Stimulated activated CD4-positive, alpha-beta T cell treated with anti-CD3 and anti-CD28 coated beads, Interleukin-4, amount 100 ng/mL, for 48 hours (primary cell): ENCODE data around the gene C1orf21.

Experiments
- DNase-seq, 2 donors: peaks; one replicate each; pipeline ENCODE4 v3.0.0-alpha.2; 2020; ENCODE audit warnings: low read depth in 2 of 2

Gene C1orf21

GRCh38 chr1:184555665-184556641 lies 169.1 kb downstream of the C1orf21 start:
- DNase-seq: no peak

DNA sequence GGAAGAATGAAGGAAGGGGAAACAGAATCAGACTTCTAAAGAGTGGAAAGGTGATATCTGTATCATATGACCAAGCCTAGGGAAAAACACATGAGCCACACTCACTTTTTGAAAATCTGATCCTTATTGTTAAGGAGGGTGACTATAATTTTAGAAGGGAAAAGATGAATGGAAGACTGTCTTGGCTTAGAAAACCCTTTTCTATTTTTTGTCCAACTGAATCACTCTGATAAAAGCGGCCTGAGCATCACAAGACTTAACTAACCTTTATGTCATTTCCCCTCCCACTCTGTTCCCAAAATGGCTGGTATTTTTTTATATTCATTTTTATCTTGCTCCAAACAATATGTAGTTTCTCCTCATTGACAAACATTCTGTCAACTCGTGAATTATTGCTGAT lies 169.8 kb downstream of the C1orf21 start:
- DNase-seq: no peak

GRCh38 chr1:184557423-184558347 lies 170.9 kb downstream of the C1orf21 start:
- DNase-seq: no peak

GRCh38 chr1:184558691-184559090 lies 171.9 kb downstream of the C1orf21 start:
- no peak for DNase-seq

- DNase-seq: no peak
Observed at GRCh38 chr1:184559117-184559713, 172.4 kb downstream of the C1orf21 start.

GRCh38 chr1:184562806-184563205 lies 176.0 kb downstream of the C1orf21 start:
- no peak for DNase-seq

- no peak for DNase-seq
Observed at GRCh38 chr1:184563308-184563707, 176.5 kb downstream of the C1orf21 start.

- no peak for DNase-seq
Observed at GRCh38 chr1:184567009-184567408, 180.2 kb downstream of the C1orf21 start.

- DNase-seq: no peak
Observed at GRCh38 chr1:184567637-184568036, 180.8 kb downstream of the C1orf21 start.

- no peak for DNase-seq
Observed at GRCh38 chr1:184568148-184568547, 181.3 kb downstream of the C1orf21 start.

GRCh38 chr1:184569106-184569505 lies 182.3 kb downstream of the C1orf21 start:
- no peak for DNase-seq

- DNase-seq: no peak
Observed at GRCh38 chr1:184574588-184574987, 187.8 kb downstream of the C1orf21 start.

DNA sequence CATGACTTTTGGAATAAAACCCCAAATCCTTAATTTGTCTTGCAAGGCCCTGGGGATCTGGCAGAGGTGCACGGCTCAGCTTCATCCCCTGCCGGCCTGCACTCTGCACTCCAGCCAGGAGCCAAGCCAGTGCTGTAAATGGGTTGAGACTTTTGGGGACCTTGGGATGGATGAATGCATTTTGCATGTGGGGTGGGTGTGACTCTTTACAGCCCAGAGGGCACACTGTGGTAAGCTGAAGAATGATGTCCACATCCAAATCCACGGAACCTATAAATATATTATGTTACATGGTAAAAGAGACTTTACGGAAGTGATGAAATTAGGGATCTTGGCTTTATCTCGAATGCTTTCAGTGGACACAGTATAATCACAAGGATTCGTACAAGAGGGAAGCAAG lies 190.0 kb downstream of the C1orf21 start:
- no peak for DNase-seq

DNA sequence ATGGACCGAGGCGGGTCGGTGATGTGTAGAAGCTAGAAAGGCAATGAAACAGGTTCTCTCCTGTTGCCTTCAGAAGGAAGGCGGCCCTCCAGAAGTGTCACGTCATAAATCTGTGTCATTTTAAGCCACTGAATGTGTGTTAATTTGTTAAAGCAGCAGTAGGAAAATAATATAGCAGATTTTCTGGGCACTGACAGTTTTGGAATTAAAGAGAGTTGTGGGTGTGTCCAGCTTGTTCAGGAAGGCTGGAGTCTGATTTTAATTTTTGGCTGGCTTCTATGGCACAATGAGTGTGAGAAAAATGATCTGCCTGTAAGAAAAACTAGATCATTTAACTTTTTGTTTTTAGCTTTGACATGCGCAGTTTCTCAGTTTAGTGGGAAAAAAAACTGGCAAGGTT lies 190.5 kb downstream of the C1orf21 start:
- DNase-seq: no peak

DNA sequence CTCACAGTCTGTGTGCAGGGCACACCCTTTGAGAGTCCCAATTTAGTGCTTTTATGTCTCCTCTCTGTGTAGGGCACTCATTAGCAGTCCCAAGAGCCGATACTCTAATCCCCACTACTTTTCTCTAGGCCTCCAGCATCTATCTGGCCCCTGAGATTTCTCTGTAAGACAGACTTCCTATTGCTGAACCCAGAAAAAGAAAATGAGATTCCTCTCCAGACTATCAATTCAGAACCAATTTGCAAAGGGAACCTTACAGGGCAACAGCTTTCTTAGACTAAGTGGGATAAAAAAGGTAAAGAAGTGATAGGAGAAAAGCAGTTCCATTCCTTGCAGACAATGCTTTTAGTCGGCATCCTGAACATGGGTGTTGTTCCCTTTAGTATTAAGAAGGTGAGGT lies 195.6 kb downstream of the C1orf21 start:
- no peak for DNase-seq

DNA sequence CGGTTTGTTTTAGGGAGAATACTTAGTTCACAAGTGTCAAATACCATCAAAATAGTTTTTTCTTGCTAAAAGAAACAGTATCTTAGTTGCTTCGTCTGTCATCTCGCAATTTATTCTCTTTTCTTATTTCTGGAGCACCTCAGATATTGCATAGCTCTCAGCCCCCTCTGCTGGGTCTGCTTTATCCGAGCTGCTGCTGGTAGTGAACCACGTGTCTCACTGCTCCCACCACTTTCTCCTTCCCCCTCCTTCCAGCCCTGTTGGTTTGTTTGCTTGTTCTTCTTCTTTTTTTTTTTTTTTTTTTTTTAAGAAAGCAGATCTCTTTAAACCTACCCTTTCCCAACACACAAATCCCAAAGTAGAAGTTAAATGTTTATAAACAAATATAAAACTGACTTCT lies 197.0 kb downstream of the C1orf21 start:
- DNase-seq: no peak

- DNase-seq: no peak
Observed at GRCh38 chr1:184588701-184589100, 201.9 kb downstream of the C1orf21 start.

- DNase-seq: no peak
Observed at GRCh38 chr1:184590163-184590750, 203.4 kb downstream of the C1orf21 start.

DNA sequence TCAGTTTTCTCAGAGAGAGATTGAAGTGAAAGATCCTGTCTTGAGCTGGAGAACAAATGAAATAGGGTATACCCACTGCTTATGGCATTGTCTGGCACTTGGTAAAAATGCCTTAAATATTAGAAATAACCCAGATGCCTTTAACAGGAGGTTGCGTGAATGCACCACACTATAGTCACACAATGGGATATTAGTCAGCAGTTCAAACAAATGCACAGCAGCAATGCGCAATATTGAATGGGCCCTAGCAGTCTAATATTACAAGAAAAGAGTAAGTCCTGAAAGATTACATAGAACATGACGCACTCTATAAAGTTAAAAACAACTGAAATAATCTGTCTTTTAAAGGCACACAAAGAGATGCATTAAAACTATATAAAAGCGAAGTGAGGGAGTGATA lies 206.8 kb downstream of the C1orf21 start:
- DNase-seq: no peak

- DNase-seq: no peak
Observed at GRCh38 chr1:184595596-184595995, 208.8 kb downstream of the C1orf21 start.

GRCh38 chr1:184596950-184597645 lies 210.3 kb downstream of the C1orf21 start:
- DNase-seq: no peak
